K562 (cell line): ENCODE data around the gene NOS2. TPM values are rescaled to one million over a fixed set of nuclear protein-coding genes. Genes with fewer than 3 reads are reported as not detected.

Experiments
- CHD4 ChIP-seq: fragments of 200-600 bp; sonication (generic); IDR thresholded peaks from 3 replicates; pipeline ENCODE4 v1.6.1; 2012; ENCODE audit warnings: low read depth, mild to moderate bottlenecking, mixed read lengths, low read length, inconsistent platforms; ENCODE audit not compliant: insufficient read depth, insufficient replicate concordance, poor library complexity, severe bottlenecking
- FOXJ2 ChIP-seq: fragments of 200-800 bp; sonication (Bioruptor generic); IDR thresholded peaks from 2 replicates; pipeline ENCODE4 v1.6.1; 2016; ENCODE audit warnings: missing genetic modification characterization, missing compliant biosample characterization
- HMG20B ChIP-seq: fragments of 250-450 bp; sonication (Bioruptor Pico); IDR thresholded peaks from 2 replicates; pipeline ENCODE4 v1.5.0; 2021; ENCODE audit warnings: mild to moderate bottlenecking
- HNRNPUL1 ChIP-seq: fragments of 200-400 bp; formaldehyde crosslinking; IDR thresholded peaks from 2 replicates; pipeline ENCODE4 v1.6.1; 2017; ENCODE audit warnings: low read length
- JUND ChIP-seq, 2 experiments: IDR thresholded peaks; 2 replicates in 1 of 2; 3 replicates in 1 of 2; pipeline ENCODE4 v1.6.1; 2011; ENCODE audit warnings: borderline replicate concordance in 2 of 2, low read depth in 2 of 2, low read length in 2 of 2, improper control_type of control experiment in 1 of 2, missing biosample characterization in 1 of 2, missing genetic modification characterization in 1 of 2, missing genetic modification reagents in 1 of 2
- NEUROD1 ChIP-seq: fragments of 150-350 bp; IDR thresholded peaks from 2 replicates; pipeline ENCODE4 v1.6.1; 2014; ENCODE audit warnings: borderline replicate concordance, low read length, low read depth; ENCODE audit not compliant: partially characterized antibody
- ZNF175 ChIP-seq: fragments of 200-800 bp; sonication (Bioruptor generic); IDR thresholded peaks from 2 replicates; pipeline ENCODE4 v1.6.1; 2016; ENCODE audit warnings: low read depth, mild to moderate bottlenecking, missing genetic modification characterization, missing compliant biosample characterization
- polyA plus RNA-seq, 8 experiments: library from polyadenylated mRNA; depleted of rRNA in 4 of 8; stranded (reverse) in 5 of 8; unstranded in 3 of 8; fragments of >200 nt; fragmentation: Nextera tagmentation in 2 of 8; fragmentation: Illumina TruSeq in 1 of 8; extraction: Ambion mirVana in 2 of 8; extraction: Trizol in 1 of 8; gene quantifications; 2 replicates each; pipeline versions ENCODE4 v1.2.1 to v1.2.3, GENCODE V29; 2011 to 2014; ENCODE audit warnings: inconsistent platforms in 1 of 8, missing spikeins in 1 of 8
- total RNA-seq, 7 experiments: library from RNA; depleted of rRNA in 6 of 7; stranded (reverse); fragments of >200 nt in 6 of 7; fragmentation: Illumina TruSeq in 2 of 7; extraction: Trizol in 2 of 7; gene quantifications; 2 replicates each; pipeline versions ENCODE4 v1.2.1 to v1.2.3, GENCODE V29; 2011 to 2021; ENCODE audit warnings: low replicate concordance in 1 of 7
- TF ChIP-seq, protein P1 (sequence below), 2 experiments: fragments of 450-650 bp in 1 of 2; IDR thresholded peaks; 2 replicates each; pipeline ENCODE4 v1.6.1; 2011 to 2017; ENCODE audit warnings: low read depth in 2 of 2, antibody characterized with exemption in 1 of 2, borderline replicate concordance in 1 of 2, low read length in 1 of 2, mild to moderate bottlenecking in 1 of 2, mixed read lengths in 1 of 2; ENCODE audit not compliant: control insufficient read depth in 1 of 2
- TF ChIP-seq, protein P2 (sequence below): fragments of 200-400 bp; formaldehyde crosslinking; IDR thresholded peaks from 2 replicates; pipeline ENCODE4 v1.6.1; 2017; ENCODE audit warnings: mild to moderate bottlenecking, low read depth, low read length, moderate library complexity
- TF ChIP-seq, protein P3 (sequence below): fragments of 250-450 bp; sonication (Bioruptor Pico); IDR thresholded peaks from 2 replicates; pipeline ENCODE4 v1.5.0; 2021; ENCODE audit warnings: mild to moderate bottlenecking, moderate library complexity

NOS2 gene
- total and polyA plus RNA-seq, 9 of the 15 experiments (the other 6 are each of a cell fraction or from before 2014, with no cell fraction given) = not detected

DNA sequence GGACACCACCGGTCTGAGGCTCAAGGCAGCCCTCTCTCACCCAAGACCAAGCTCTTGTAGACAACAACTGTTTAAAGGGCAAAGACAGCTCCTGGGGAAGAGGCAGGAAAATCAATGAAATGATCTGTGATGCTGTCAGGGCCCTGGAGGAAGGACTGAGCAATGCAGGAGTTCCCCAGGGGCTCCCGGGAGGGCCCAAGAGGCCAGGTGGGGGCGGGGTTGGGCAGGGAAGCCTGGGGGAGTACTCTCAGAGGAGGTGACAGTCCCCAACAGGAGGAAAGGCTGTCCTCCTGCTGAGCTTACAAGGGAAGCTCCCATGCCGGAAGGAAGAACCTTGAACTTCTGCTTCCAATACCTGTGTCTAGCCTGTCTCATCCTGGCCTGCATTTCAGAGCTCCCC lies 8.3 kb upstream of the NOS2 start (continued):
- TF ChIP-seq, protein P1, sequence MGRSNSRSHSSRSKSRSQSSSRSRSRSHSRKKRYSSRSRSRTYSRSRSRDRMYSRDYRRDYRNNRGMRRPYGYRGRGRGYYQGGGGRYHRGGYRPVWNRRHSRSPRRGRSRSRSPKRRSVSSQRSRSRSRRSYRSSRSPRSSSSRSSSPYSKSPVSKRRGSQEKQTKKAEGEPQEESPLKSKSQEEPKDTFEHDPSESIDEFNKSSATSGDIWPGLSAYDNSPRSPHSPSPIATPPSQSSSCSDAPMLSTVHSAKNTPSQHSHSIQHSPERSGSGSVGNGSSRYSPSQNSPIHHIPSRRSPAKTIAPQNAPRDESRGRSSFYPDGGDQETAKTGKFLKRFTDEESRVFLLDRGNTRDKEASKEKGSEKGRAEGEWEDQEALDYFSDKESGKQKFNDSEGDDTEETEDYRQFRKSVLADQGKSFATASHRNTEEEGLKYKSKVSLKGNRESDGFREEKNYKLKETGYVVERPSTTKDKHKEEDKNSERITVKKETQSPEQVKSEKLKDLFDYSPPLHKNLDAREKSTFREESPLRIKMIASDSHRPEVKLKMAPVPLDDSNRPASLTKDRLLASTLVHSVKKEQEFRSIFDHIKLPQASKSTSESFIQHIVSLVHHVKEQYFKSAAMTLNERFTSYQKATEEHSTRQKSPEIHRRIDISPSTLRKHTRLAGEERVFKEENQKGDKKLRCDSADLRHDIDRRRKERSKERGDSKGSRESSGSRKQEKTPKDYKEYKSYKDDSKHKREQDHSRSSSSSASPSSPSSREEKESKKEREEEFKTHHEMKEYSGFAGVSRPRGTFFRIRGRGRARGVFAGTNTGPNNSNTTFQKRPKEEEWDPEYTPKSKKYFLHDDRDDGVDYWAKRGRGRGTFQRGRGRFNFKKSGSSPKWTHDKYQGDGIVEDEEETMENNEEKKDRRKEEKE (IDR thresholded peaks at IDR 0.05; ENCODE audit: borderline replicate concordance in 1 of 2, control insufficient read depth in 1 of 2, low read depth in 2 of 2, low read length in 1 of 2) = no peak
- TF ChIP-seq, protein P2, sequence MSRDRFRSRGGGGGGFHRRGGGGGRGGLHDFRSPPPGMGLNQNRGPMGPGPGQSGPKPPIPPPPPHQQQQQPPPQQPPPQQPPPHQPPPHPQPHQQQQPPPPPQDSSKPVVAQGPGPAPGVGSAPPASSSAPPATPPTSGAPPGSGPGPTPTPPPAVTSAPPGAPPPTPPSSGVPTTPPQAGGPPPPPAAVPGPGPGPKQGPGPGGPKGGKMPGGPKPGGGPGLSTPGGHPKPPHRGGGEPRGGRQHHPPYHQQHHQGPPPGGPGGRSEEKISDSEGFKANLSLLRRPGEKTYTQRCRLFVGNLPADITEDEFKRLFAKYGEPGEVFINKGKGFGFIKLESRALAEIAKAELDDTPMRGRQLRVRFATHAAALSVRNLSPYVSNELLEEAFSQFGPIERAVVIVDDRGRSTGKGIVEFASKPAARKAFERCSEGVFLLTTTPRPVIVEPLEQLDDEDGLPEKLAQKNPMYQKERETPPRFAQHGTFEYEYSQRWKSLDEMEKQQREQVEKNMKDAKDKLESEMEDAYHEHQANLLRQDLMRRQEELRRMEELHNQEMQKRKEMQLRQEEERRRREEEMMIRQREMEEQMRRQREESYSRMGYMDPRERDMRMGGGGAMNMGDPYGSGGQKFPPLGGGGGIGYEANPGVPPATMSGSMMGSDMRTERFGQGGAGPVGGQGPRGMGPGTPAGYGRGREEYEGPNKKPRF = no peak
- TF ChIP-seq CHD4 (no peak), FOXJ2 (tag) (no peak), JUND (IDR thresholded peaks at IDR 0.05; ENCODE audit: borderline replicate concordance, low read depth, low read length) (no peak), JUND (tag; IDR thresholded peaks at IDR 0.05; ENCODE audit: borderline replicate concordance, low read depth, low read length) (no peak), ZNF175 (CRISPR knock-in tag) (no peak), NEUROD1 (no peak), HMG20B (CRISPR knock-in tag) (no peak), HNRNPUL1 (no peak)
- TF ChIP-seq, protein P3, sequence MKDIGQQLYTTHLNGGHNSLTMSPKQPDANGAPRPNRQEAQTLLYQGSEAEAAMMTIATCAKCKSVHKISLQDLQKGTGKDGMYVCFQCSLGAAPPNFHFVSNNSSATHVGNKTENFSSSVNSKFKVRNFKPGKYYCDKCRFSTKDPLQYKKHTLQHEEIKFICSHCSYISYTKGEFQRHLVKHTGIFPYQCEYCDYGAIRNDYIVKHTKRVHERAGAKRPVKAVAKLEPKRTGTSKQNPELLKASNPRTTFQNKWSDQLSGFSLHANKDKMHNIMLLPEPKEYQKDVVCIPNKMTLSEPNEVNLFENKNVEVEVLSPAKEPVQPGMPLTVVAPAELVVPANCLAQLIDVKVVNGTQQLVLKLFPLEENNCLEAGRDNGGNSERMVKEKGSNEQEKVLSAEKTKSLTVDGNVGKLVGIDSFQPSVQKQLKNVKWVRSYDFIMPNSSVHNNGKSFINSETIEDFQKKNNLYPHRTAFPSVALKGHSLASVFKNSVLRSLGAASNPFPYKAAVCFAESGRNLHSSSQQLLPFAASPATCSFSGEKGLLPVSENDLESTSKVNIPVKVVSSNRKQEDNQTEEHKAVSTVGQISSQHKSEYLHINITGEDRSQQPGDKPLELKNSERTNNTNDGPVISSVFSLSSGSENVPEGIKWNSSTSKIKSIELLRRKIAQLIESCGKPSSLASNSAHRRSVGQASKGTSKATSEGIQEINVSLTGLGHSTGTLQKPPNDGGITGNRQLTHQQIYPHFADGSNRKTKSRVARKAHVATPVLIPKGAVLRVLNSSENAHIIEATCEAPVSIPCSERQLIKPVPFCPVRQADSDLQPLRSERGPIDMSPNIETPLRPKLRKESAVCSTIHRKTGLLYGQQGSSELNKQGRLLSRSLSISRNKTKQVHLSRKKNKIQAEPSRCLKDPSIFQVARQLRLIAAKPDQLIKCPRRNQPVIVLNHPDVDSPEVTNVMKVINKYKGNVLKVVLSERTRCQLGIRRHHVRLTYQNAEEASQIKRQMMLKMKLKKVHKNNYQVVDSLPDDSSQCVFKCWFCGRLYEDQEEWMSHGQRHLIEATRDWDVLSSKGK (CRISPR knock-in tag) = no peak
